Measurements from ENCODE around the gene DNAJC21.

GRCh38 chr5:34941936-34942335, 12.6 kb downstream of the DNAJC21 start:
- TF ChIP-seq ZFP30 (CRISPR knock-in tag; IDR thresholded peaks at IDR 0.05) = no peak
- TF ChIP-seq CREB5 (CRISPR knock-in tag; IDR thresholded peaks at IDR 0.05; ENCODE audit: low read depth) = no peak
- no peak for TF ChIP-seq GLIS3 (CRISPR knock-in tag; IDR thresholded peaks at IDR 0.05)
- TF ChIP-seq PATZ1 (CRISPR knock-in tag; IDR thresholded peaks at IDR 0.05; ENCODE audit: borderline replicate concordance) = no peak
- TF ChIP-seq TCF4 (CRISPR knock-in tag; IDR thresholded peaks at IDR 0.05; ENCODE audit: borderline replicate concordance) = no peak
